ENCODE measurements around the gene LRRC2. TPM values are rescaled to one million over a fixed set of nuclear protein-coding genes. Genes with fewer than 3 reads are reported as not detected.

The LRRC2 gene
- total RNA-seq, 1 donor, result under 0.01 TPM

Other genes with a start within 250 kb of the LRRC2 start
- 0.81 TPM for gene CCR2, start 212.2 kb downstream of the LRRC2 start, total RNA-seq
- under 0.01 TPM for gene CCR5, start 195.4 kb downstream of the LRRC2 start, total RNA-seq
- gene CCRL2, start 159.0 kb downstream of the LRRC2 start, total RNA-seq, result 7.0 TPM
- 3.2 TPM for gene LTF, start 101.4 kb downstream of the LRRC2 start, total RNA-seq
- gene RTP3, start 68.3 kb downstream of the LRRC2 start, total RNA-seq, result not detected
- not detected for gene FAM240A, start 46.2 kb upstream of the LRRC2 start, total RNA-seq
- 2.4 TPM for gene ALS2CL, start 127.4 kb upstream of the LRRC2 start, total RNA-seq
- gene TMIE, start 135.1 kb upstream of the LRRC2 start, total RNA-seq, result under 0.01 TPM
- gene PRSS50, start 151.6 kb upstream of the LRRC2 start, total RNA-seq, result under 0.01 TPM